K562 (cell line): Measurements from ENCODE around the gene SEC16A. TPM values are rescaled to one million over a fixed set of nuclear protein-coding genes. Genes with fewer than 3 reads are reported as not detected.
A peak's percentile ranks its signal among the peaks of the same experiment; 100 is the strongest.

Experiments used
- C11orf30 ChIP-seq: fragments of 450-650 bp; IDR thresholded peaks from 2 replicates; pipeline ENCODE4 v1.6.1; 2016; ENCODE audit warnings: low read depth, mild to moderate bottlenecking
- CEBPB ChIP-seq: fragments of 450-650 bp; IDR thresholded peaks from 2 replicates; pipeline ENCODE4 v1.6.1; 2016; ENCODE audit warnings: missing genetic modification characterization, missing compliant biosample characterization
- ESRRA ChIP-seq: fragments of 450-650 bp; IDR thresholded peaks from 2 replicates; pipeline ENCODE4 v1.6.1; 2014; ENCODE audit warnings: low read depth, mild to moderate bottlenecking, moderate library complexity, borderline replicate concordance
- ETV5 ChIP-seq: sonication (generic); formaldehyde crosslinking; IDR thresholded peaks from 2 replicates; pipeline ENCODE4 v1.4.0; 2020; ENCODE audit warnings: low read depth, mild to moderate bottlenecking, missing genetic modification reagents
- GATAD2B ChIP-seq: fragments of 450-650 bp; IDR thresholded peaks from 2 replicates; pipeline ENCODE4 v1.6.1; 2017; ENCODE audit warnings: mild to moderate bottlenecking, borderline replicate concordance
- HDAC2 ChIP-seq: fragments of 450-650 bp; IDR thresholded peaks from 2 replicates; pipeline ENCODE4 v1.6.1; 2016; ENCODE audit warnings: mild to moderate bottlenecking
- KAT7 ChIP-seq: sonication (generic); formaldehyde crosslinking; IDR thresholded peaks from 2 replicates; pipeline ENCODE4 v1.8.0; 2022; ENCODE audit warnings: missing genetic modification reagents, mild to moderate bottlenecking, borderline replicate concordance
- NR2C2 ChIP-seq, 2 experiments: fragments of 200-800 bp in 1 of 2; sonication (Bioruptor generic) in 1 of 2; sonication (generic) in 1 of 2; formaldehyde crosslinking in 1 of 2; IDR thresholded peaks; 2 replicates each; pipeline versions ENCODE4 v1.6.1 to v1.8.0; 2016 to 2022; ENCODE audit warnings: mild to moderate bottlenecking in 1 of 2, missing compliant biosample characterization in 1 of 2, missing genetic modification characterization in 1 of 2, missing genetic modification reagents in 1 of 2
- POLR3G ChIP-seq: IDR thresholded peaks from 2 replicates; pipeline ENCODE4 v1.6.1; 2011; ENCODE audit not compliant: insufficient read length, insufficient replicate concordance; ENCODE audit errors: extremely low read depth
- RAD21 ChIP-seq, 2 experiments: fragments of 250-450 bp in 1 of 2; fragments of 450-650 bp in 1 of 2; sonication (Bioruptor Pico) in 1 of 2; formaldehyde crosslinking in 1 of 2; IDR thresholded peaks in 1 of 2; conservative IDR thresholded peaks in 1 of 2; 2 replicates each; pipeline versions ENCODE4 v1.4.0 to v1.8.0; 2020 to 2022; ENCODE audit warnings: mild to moderate bottlenecking in 2 of 2, moderate library complexity in 1 of 2
- STAG1 ChIP-seq: sonication (generic); formaldehyde crosslinking; IDR thresholded peaks from 2 replicates; pipeline ENCODE4 v1.5.0; 2020; ENCODE audit warnings: missing genetic modification reagents, borderline replicate concordance
- TBL1XR1 ChIP-seq, 2 experiments: IDR thresholded peaks; 2 replicates each; pipeline ENCODE4 v1.6.1; 2012; ENCODE audit warnings: improper control_type of control experiment in 2 of 2, low read length in 2 of 2, mild to moderate bottlenecking in 1 of 2
- ZNF76 ChIP-seq: fragments of 250-450 bp; sonication (Bioruptor Pico); IDR thresholded peaks from 2 replicates; pipeline ENCODE4 v1.4.0; 2020; ENCODE audit warnings: mild to moderate bottlenecking, moderate library complexity, borderline replicate concordance
- ZSCAN32 ChIP-seq: fragments of 450-650 bp; formaldehyde crosslinking; IDR thresholded peaks from 2 replicates; pipeline ENCODE4 v1.4.0; 2020; ENCODE audit warnings: mild to moderate bottlenecking, moderate library complexity
- polyA plus RNA-seq, 8 experiments: library from polyadenylated mRNA; depleted of rRNA in 4 of 8; stranded (reverse) in 5 of 8; unstranded in 3 of 8; fragments of >200 nt; fragmentation: Nextera tagmentation in 2 of 8; fragmentation: Illumina TruSeq in 1 of 8; extraction: Ambion mirVana in 2 of 8; extraction: Trizol in 1 of 8; gene quantifications; 2 replicates each; pipeline versions ENCODE4 v1.2.1 to v1.2.3, GENCODE V29; 2011 to 2014; ENCODE audit warnings: inconsistent platforms in 1 of 8, missing spikeins in 1 of 8
- total RNA-seq, 7 experiments: library from RNA; depleted of rRNA in 6 of 7; stranded (reverse); fragments of >200 nt in 6 of 7; fragmentation: Illumina TruSeq in 2 of 7; extraction: Trizol in 2 of 7; gene quantifications; 2 replicates each; pipeline versions ENCODE4 v1.2.1 to v1.2.3, GENCODE V29; 2011 to 2021; ENCODE audit warnings: low replicate concordance in 1 of 7
- TF ChIP-seq, protein P1 (sequence below): fragments of 450-650 bp; IDR thresholded peaks from 2 replicates; pipeline ENCODE4 v1.6.1; 2017; ENCODE audit warnings: antibody characterized with exemption
- TF ChIP-seq, protein P2 (sequence below), 2 experiments: fragments of 450-650 bp in 1 of 2; sonication (generic) in 1 of 2; formaldehyde crosslinking in 1 of 2; IDR thresholded peaks in 1 of 2; conservative IDR thresholded peaks in 1 of 2; 2 replicates each; pipeline versions ENCODE4 v1.6.1 to v1.8.1; 2016 to 2023; ENCODE audit warnings: mild to moderate bottlenecking in 2 of 2, moderate library complexity in 2 of 2, inconsistent platforms in 1 of 2, missing genetic modification reagents in 1 of 2
- TF ChIP-seq, protein P3 (sequence below): sonication (generic); formaldehyde crosslinking; IDR thresholded peaks from 2 replicates; pipeline ENCODE4 v1.4.0; 2020; ENCODE audit warnings: mild to moderate bottlenecking, missing genetic modification reagents
- TF ChIP-seq, protein P4 (sequence below): IDR thresholded peaks from 2 replicates; pipeline ENCODE4 v1.6.1; 2011; ENCODE audit warnings: borderline replicate concordance, low read depth, mild to moderate bottlenecking, moderate library complexity, low read length; ENCODE audit not compliant: insufficient read depth, poor library complexity, severe bottlenecking

The SEC16A gene
- total and polyA plus RNA-seq, 9 of the 15 experiments (the other 6 are each of a cell fraction or from before 2014, with no cell fraction given): 8.3 to 62.8 (median 14.0) TPM

DNA sequence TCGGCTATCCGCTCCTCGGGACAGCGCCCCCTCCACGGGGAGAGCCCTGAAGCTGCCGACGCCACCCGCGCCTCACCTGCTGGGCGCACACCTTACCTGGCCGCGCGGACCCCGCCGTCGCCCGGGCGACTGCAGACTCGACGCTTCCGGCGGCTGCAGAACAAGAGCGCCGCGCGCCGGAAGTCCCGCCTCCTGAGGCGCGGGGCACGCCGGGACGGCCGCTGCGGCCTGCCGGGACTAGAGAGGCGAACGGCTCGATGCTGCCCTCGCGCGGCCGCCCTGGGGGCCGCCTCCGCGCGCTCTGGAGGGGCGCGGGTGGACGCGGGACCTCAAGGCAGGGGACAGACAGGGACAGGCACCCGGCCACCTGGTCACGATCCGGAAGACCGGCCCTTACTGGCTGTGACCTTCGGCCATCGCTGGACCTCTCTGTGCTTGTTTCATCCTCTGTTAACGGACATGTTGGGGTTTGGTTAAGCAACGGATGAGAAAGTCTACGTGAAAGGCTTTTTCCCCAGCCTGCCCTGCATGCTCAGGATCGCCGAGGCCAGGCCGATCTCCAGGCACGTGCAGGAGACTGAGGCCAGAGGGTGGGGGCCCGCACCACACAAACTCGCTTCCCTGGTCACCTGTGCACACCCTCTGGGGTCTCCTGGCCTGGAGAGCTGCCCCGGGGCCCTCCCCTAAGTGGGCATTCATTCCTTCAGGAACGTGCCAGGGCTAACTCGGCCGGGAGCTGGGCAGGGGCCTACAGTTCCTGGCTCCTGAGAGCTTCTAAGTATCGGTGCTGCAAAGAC, 82.6 kb downstream of the SEC16A start, which contains the start of gene SNAPC4 (continued):
- TF ChIP-seq STAG1 (CRISPR knock-in tag) (peak; percentile 70; the same call in 1 of the 2 replicates), POLR3G (no peak), RAD21 (CRISPR knock-in tag; conservative IDR thresholded peaks at IDR 0.05 in 1 of 2, IDR thresholded peaks at IDR 0.05 in 1 of 2) (peak; percentile 83 to 85), NR2C2 (CRISPR knock-in tag; IDR thresholded peaks at IDR 0.05) (no peak), NR2C2 (tag; IDR thresholded peaks at IDR 0.05) (peak; percentile 31; the same call in 1 of the 2 replicates), TBL1XR1 (IDR thresholded peaks at IDR 0.05; ENCODE audit: low read length in 2 of 2) (0 out of 4 replicates have a peak, but pooled peaks of 1 of the 2 experiments have one; percentile 24), GATAD2B (peak; percentile 77; the same call in 1 of the 2 replicates), ESRRA (peak; percentile 47; the same call in 1 of the 2 replicates), ETV5 (CRISPR knock-in tag) (peak; percentile 57; the same call in 1 of the 2 replicates), ZSCAN32 (CRISPR knock-in tag) (no peak), KAT7 (CRISPR knock-in tag) (peak; percentile 49; the same call in 1 of the 2 replicates), C11orf30 (peak; percentile 75), CEBPB (0 out of 2 replicates have a peak, but pooled peaks have one; percentile 10), HDAC2 (no peak), ZNF76 (CRISPR knock-in tag) (0 out of 2 replicates have a peak, but pooled peaks have one; percentile 53)
- TF ChIP-seq, protein P1, sequence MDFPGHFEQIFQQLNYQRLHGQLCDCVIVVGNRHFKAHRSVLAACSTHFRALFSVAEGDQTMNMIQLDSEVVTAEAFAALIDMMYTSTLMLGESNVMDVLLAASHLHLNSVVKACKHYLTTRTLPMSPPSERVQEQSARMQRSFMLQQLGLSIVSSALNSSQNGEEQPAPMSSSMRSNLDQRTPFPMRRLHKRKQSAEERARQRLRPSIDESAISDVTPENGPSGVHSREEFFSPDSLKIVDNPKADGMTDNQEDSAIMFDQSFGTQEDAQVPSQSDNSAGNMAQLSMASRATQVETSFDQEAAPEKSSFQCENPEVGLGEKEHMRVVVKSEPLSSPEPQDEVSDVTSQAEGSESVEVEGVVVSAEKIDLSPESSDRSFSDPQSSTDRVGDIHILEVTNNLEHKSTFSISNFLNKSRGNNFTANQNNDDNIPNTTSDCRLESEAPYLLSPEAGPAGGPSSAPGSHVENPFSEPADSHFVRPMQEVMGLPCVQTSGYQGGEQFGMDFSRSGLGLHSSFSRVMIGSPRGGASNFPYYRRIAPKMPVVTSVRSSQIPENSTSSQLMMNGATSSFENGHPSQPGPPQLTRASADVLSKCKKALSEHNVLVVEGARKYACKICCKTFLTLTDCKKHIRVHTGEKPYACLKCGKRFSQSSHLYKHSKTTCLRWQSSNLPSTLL: no peak
- TF ChIP-seq, protein P2, sequence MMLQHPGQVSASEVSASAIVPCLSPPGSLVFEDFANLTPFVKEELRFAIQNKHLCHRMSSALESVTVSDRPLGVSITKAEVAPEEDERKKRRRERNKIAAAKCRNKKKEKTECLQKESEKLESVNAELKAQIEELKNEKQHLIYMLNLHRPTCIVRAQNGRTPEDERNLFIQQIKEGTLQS (IDR thresholded peaks at IDR 0.05): no peak
- TF ChIP-seq, protein P2 (CRISPR knock-in tag; conservative IDR thresholded peaks at IDR 0.05): peak; percentile 76; the same call in 1 of the 2 replicates
- TF ChIP-seq, protein P3, sequence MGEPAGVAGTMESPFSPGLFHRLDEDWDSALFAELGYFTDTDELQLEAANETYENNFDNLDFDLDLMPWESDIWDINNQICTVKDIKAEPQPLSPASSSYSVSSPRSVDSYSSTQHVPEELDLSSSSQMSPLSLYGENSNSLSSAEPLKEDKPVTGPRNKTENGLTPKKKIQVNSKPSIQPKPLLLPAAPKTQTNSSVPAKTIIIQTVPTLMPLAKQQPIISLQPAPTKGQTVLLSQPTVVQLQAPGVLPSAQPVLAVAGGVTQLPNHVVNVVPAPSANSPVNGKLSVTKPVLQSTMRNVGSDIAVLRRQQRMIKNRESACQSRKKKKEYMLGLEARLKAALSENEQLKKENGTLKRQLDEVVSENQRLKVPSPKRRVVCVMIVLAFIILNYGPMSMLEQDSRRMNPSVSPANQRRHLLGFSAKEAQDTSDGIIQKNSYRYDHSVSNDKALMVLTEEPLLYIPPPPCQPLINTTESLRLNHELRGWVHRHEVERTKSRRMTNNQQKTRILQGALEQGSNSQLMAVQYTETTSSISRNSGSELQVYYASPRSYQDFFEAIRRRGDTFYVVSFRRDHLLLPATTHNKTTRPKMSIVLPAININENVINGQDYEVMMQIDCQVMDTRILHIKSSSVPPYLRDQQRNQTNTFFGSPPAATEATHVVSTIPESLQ (CRISPR knock-in tag): no peak
- TF ChIP-seq, protein P4, sequence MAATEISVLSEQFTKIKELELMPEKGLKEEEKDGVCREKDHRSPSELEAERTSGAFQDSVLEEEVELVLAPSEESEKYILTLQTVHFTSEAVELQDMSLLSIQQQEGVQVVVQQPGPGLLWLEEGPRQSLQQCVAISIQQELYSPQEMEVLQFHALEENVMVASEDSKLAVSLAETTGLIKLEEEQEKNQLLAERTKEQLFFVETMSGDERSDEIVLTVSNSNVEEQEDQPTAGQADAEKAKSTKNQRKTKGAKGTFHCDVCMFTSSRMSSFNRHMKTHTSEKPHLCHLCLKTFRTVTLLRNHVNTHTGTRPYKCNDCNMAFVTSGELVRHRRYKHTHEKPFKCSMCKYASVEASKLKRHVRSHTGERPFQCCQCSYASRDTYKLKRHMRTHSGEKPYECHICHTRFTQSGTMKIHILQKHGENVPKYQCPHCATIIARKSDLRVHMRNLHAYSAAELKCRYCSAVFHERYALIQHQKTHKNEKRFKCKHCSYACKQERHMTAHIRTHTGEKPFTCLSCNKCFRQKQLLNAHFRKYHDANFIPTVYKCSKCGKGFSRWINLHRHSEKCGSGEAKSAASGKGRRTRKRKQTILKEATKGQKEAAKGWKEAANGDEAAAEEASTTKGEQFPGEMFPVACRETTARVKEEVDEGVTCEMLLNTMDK: peak; percentile 30
